H1 (cell line): ENCODE results near the gene FNIP2. TPM values are rescaled to one million over a fixed set of nuclear protein-coding genes. Genes with fewer than 3 reads are reported as not detected.

Source experiments
- CTCF ChIA-PET: fragments of 300-600 bp; sonication (Branson Sonifier 250); formaldehyde crosslinking; loops from one replicate; lab custom pipeline; 2021; ENCODE audit not compliant: partially characterized antibody; lab: Charles Lee
- POLR2A ChIA-PET: fragments of 300-600 bp; sonication (Branson Sonifier 250); formaldehyde crosslinking; loops from one replicate; lab custom pipeline; 2021; ENCODE audit warnings: inconsistent platforms; ENCODE audit not compliant: partially characterized antibody; lab: Charles Lee
- DNase-seq, 2 experiments: peaks; one replicate each; pipeline versions ENCODE4 v3.0.0 to v3.0.0-alpha.2; 2010 to 2022; ENCODE audit warnings: low spot score in 2 of 2, low read depth in 1 of 2, mixed read lengths in 1 of 2
- FAIRE-seq: peaks from 2 replicates; lab custom pipeline; 2011; peaks lifted over from hg19 to GRCh38; lab: Jason Lieb, UNC
- H2AFZ ChIP-seq: 2 replicates; pipeline ENCODE4 v1.8.1; 2012; ENCODE audit warnings: low read length, inconsistent platforms
- H2AK5ac ChIP-seq: 2 replicates; pipeline ENCODE4 v1.6.1; 2013; ENCODE audit warnings: low read depth, low read length
- H2BK120ac ChIP-seq: replicated peaks from 2 replicates; pipeline ENCODE3; 2013; ENCODE audit warnings: low read depth, low read length, inconsistent platforms
- H2BK12ac ChIP-seq: 2 replicates; pipeline ENCODE4 v1.6.1; 2013; ENCODE audit warnings: low read depth, low read length
- H2BK15ac ChIP-seq: 2 replicates; pipeline ENCODE4 v1.6.1; 2013; ENCODE audit warnings: low read length
- H2BK20ac ChIP-seq: 2 replicates; pipeline ENCODE4 v1.6.1; 2013; ENCODE audit warnings: low read length
- H2BK5ac ChIP-seq: 2 replicates; pipeline ENCODE4 v1.6.1; 2013; ENCODE audit warnings: low read depth, low read length
- H3K14ac ChIP-seq: 2 replicates; pipeline ENCODE4 v1.6.1; 2013; ENCODE audit warnings: inconsistent platforms; ENCODE audit not compliant: insufficient read length
- H3K18ac ChIP-seq: 2 replicates; pipeline ENCODE4 v1.6.1; 2013; ENCODE audit warnings: low read length; ENCODE audit errors: extremely low read depth
- H3K23ac ChIP-seq: 2 replicates; pipeline ENCODE4 v1.6.1; 2013; ENCODE audit warnings: inconsistent platforms; ENCODE audit not compliant: insufficient read length
- H3K23me2 ChIP-seq: 2 replicates; pipeline ENCODE4 v1.6.1; 2013; ENCODE audit warnings: low read depth, low read length
- H3K27ac ChIP-seq: 2 replicates; pipeline ENCODE4 v1.6.1; 2011; ENCODE audit warnings: low read depth, low read length, inconsistent platforms
- H3K27me3 ChIP-seq, 4 experiments: replicated peaks in 1 of 4; 1 replicate in 1 of 4; 2 replicates in 3 of 4; pipeline versions ENCODE4 v1.6.1 to v1.8.1; 2011 to 2013; ENCODE audit warnings: low read length in 3 of 4, mild to moderate bottlenecking in 3 of 4, inconsistent platforms in 2 of 4, mixed read lengths in 2 of 4, moderate library complexity in 1 of 4; ENCODE audit not compliant: control insufficient read depth in 3 of 4, insufficient read depth in 3 of 4; ENCODE audit errors: extremely low read depth in 1 of 4
- H3K36me3 ChIP-seq, 4 experiments: 2 replicates each; pipeline versions ENCODE4 v1.6.1 to v1.8.1; 2011 to 2013; ENCODE audit warnings: mild to moderate bottlenecking in 4 of 4, low read length in 3 of 4, moderate library complexity in 2 of 4, control low read depth in 1 of 4, inconsistent platforms in 1 of 4; ENCODE audit not compliant: insufficient read depth in 4 of 4, control insufficient read depth in 2 of 4
- H3K4ac ChIP-seq: replicated peaks from 2 replicates; pipeline ENCODE3; 2013; ENCODE audit warnings: low read length, low read depth, mixed read lengths, inconsistent platforms; ENCODE audit not compliant: insufficient read length
- H3K4me1 ChIP-seq, 4 experiments: replicated peaks in 1 of 4; 1 replicate in 1 of 4; 2 replicates in 3 of 4; pipeline versions ENCODE4 v1.6.1 to v1.8.1; 2011 to 2013; ENCODE audit warnings: low read length in 3 of 4, inconsistent platforms in 2 of 4, mixed read lengths in 1 of 4; ENCODE audit not compliant: insufficient read depth in 4 of 4, control insufficient read depth in 3 of 4
- H3K4me2 ChIP-seq, 2 experiments: 2 replicates each; pipeline versions ENCODE4 v1.6.1 to v1.8.1; 2011 to 2013; ENCODE audit warnings: low read depth in 2 of 2, low read length in 2 of 2, control low read depth in 1 of 2, inconsistent platforms in 1 of 2, mild to moderate bottlenecking in 1 of 2; ENCODE audit not compliant: insufficient read depth in 1 of 2
- H3K4me3 ChIP-seq, 4 experiments: fragments of 200-600, 300-600 bp in 1 of 4; sonication (generic), shearing (Covaris generic), sonication (Bioruptor Twin) in 1 of 4; 2 replicates each; pipeline versions ENCODE4 v1.5.1 to v1.8.1; 2011 to 2016; ENCODE audit warnings: low read length in 4 of 4, low read depth in 3 of 4, control low read depth in 2 of 4, inconsistent platforms in 2 of 4, mild to moderate bottlenecking in 2 of 4, mixed read lengths in 1 of 4, moderate library complexity in 1 of 4; ENCODE audit not compliant: insufficient read depth in 2 of 4; ENCODE audit errors: extremely low read depth in 1 of 4
- H3K56ac ChIP-seq: replicated peaks from 2 replicates; pipeline ENCODE3; 2013; ENCODE audit warnings: low read depth, mild to moderate bottlenecking, mixed read lengths, low read length, inconsistent platforms; ENCODE audit not compliant: insufficient read length
- H3K79me1 ChIP-seq: 2 replicates; pipeline ENCODE4 v1.6.1; 2013; ENCODE audit warnings: low read depth, low read length, control low read depth
- H3K79me2 ChIP-seq, 2 experiments: 2 replicates each; pipeline versions ENCODE4 v1.6.1 to v1.8.1; 2012 to 2013; ENCODE audit warnings: low read length in 2 of 2, mild to moderate bottlenecking in 2 of 2, inconsistent platforms in 1 of 2; ENCODE audit not compliant: insufficient read depth in 2 of 2, control insufficient read depth in 1 of 2
- H3K9ac ChIP-seq, 4 experiments: replicated peaks in 1 of 4; 1 replicate in 1 of 4; 2 replicates in 3 of 4; pipeline versions ENCODE4 v1.6.1 to v1.8.1; 2011 to 2013; ENCODE audit warnings: low read depth in 3 of 4, low read length in 3 of 4, control low read depth in 2 of 4, mild to moderate bottlenecking in 2 of 4, moderate library complexity in 2 of 4, inconsistent platforms in 1 of 4; ENCODE audit errors: extremely low read depth in 1 of 4
- H3K9me3 ChIP-seq, 2 experiments: 2 replicates each; pipeline versions ENCODE4 v1.6.1 to v1.8.1; 2012 to 2013; ENCODE audit warnings: mild to moderate bottlenecking in 2 of 2, moderate library complexity in 2 of 2, control low read depth in 1 of 2, inconsistent platforms in 1 of 2, low read depth in 1 of 2, low read length in 1 of 2, mixed read lengths in 1 of 2; ENCODE audit not compliant: insufficient read depth in 2 of 2
- H4K20me1 ChIP-seq, 2 experiments: replicated peaks in 1 of 2; 2 replicates each; pipeline versions ENCODE3 to v1.8.1; 2011 to 2013; ENCODE audit warnings: inconsistent platforms in 2 of 2, low read length in 2 of 2, mild to moderate bottlenecking in 1 of 2; ENCODE audit not compliant: insufficient read depth in 2 of 2, control insufficient read depth in 1 of 2
- H4K5ac ChIP-seq: 2 replicates; pipeline ENCODE4 v1.6.1; 2013; ENCODE audit warnings: low read length, low read depth, mixed read lengths, inconsistent platforms; ENCODE audit not compliant: insufficient read length
- H4K8ac ChIP-seq: 2 replicates; pipeline ENCODE4 v1.8.0; 2013; ENCODE audit warnings: mild to moderate bottlenecking, moderate library complexity, low read length, inconsistent platforms; ENCODE audit not compliant: insufficient read depth; ENCODE audit errors: extremely low read depth
- H4K91ac ChIP-seq: replicated peaks from 2 replicates; pipeline ENCODE3; 2013; ENCODE audit warnings: low read length, mixed read lengths, inconsistent platforms; ENCODE audit not compliant: insufficient read length
- BCL11A ChIP-seq, 2 experiments: IDR thresholded peaks; one replicate each; pipeline ENCODE4 v1.6.1; 2011; ENCODE audit warnings: low read depth in 2 of 2, low read length in 2 of 2, mild to moderate bottlenecking in 2 of 2
- RAD21 ChIP-seq, 2 experiments: IDR thresholded peaks in 1 of 2; conservative IDR thresholded peaks in 1 of 2; 2 replicates each; pipeline ENCODE4 v1.6.1; 2011; ENCODE audit warnings: low read depth in 2 of 2, low read length in 2 of 2, improper control_type of control experiment in 1 of 2, inconsistent platforms in 1 of 2, mild to moderate bottlenecking in 1 of 2, moderate library complexity in 1 of 2
- SP4 ChIP-seq: IDR thresholded peaks from 2 replicates; pipeline ENCODE4 v1.6.1; 2012; ENCODE audit warnings: low read length, inconsistent platforms
- WGBS, 2 experiments: shearing (Covaris generic) in 1 of 2; methylation state at CpG; one replicate each; pipeline versions ENCODE4 v1.1.6 to v1.1.7; 2013 to 2015; ENCODE audit warnings: low lambda C conversion rate in 2 of 2, mixed read lengths in 2 of 2, inconsistent platforms in 1 of 2, low coverage in 1 of 2, missing lambda C conversion rate in 1 of 2; ENCODE audit not compliant: insufficient replicate concordance in 2 of 2, insufficient coverage in 1 of 2, insufficient read length in 1 of 2; ENCODE audit errors: extremely low coverage in 1 of 2, missing lambda C conversion rate in 1 of 2; 5-methylcytosine and 5-hydroxymethylcytosine counted together
- polyA plus RNA-seq, 7 experiments: library from polyadenylated mRNA; depleted of rRNA in 3 of 7; stranded (reverse) in 5 of 7; unstranded in 2 of 7; fragments of >200 nt in 5 of 7; fragments of 200-250 nt in 2 of 7; gene quantifications; 1 replicate in 5 of 7; 2 replicates in 1 of 7; 4 replicates in 1 of 7; pipeline versions ENCODE4 v1.2.1 to v1.2.3, GENCODE V29; 2011 to 2013; ENCODE audit warnings: missing spikeins in 2 of 7, mixed read lengths in 2 of 7
- total RNA-seq: library from RNA; stranded (reverse); fragmentation: NEBNext Ultra II Directional; extraction: Animal tissue kit (Norgen Biotek cat#: 25700); gene quantifications from 2 replicates; pipeline ENCODE4 v1.2.1, GENCODE V29; 2021

Gene FNIP2
- total and polyA plus RNA-seq, 2 of the 8 experiments (the other 6 are each of a cell fraction or from before 2014, with no cell fraction given), result 4.0 to 13.0 TPM

GRCh38 chr4:158781963-158782362, 13.1 kb downstream of the FNIP2 start:
- Histone ChIP-seq H4K20me1 (peaks cover 0 to 2% of the 10 kb centered on the region in 2 experiments), H4K91ac (no peak overlapping the region), H3K79me1 (no peaks in the 10 kb centered on the region), H3K27ac (no peak overlapping the region), H4K5ac (no peak overlapping the region), H3K4ac (no peak overlapping the region), H2BK20ac (no peak overlapping the region), H2AFZ (no peak overlapping the region), H3K23me2 (no peaks in the 10 kb centered on the region), H3K4me2 (no peak overlapping the region), H3K9ac (no peak overlapping the region), H3K18ac (no peak overlapping the region), H4K8ac (no peak overlapping the region), H3K27me3 (no peaks in the 10 kb centered on the region), H2BK12ac (no peak overlapping the region), H3K56ac (no peak overlapping the region), H2BK15ac (no peak overlapping the region), H2BK120ac (no peak overlapping the region), H3K9me3 (no peaks in the 10 kb centered on the region), H3K36me3 (no peaks in the 10 kb centered on the region), H3K23ac (no peak overlapping the region), H3K79me2 (peaks cover 0 to 29% of the 10 kb centered on the region in 2 experiments; a peak in 2 of 4 replicates), H2AK5ac (no peak overlapping the region), H3K4me1 (peaks cover 0 to 2% (median under 1%) of the 10 kb centered on the region in 4 experiments; a peak in 3 of 7 replicates), H3K14ac (no peak overlapping the region), H2BK5ac (no peak overlapping the region), H3K4me3 (no peak overlapping the region)
- 100% methylated on average over 1 of the region's 1 CpG; no CpG with 5 or more reads in 1 of the 2 experiments for WGBS, 2 experiments
- ChIA-PET POLR2A (no interaction called here), CTCF (interaction anchor here (0.7 to 2.0 kb wide), 13 partner anchors 11 to 421 kb away, joined by 3 to 10 read pairs (median 5); no protein-coding TSS in a partner anchor)
- FAIRE-seq, result no peak
- no peak for DNase-seq
- TF ChIP-seq RAD21 (IDR thresholded peaks at IDR 0.05 in 1 of 2, conservative IDR thresholded peaks at IDR 0.05 in 1 of 2; ENCODE audit: low read depth in 2 of 2, low read length in 2 of 2) (peak in 1 of 2 experiments; percentile 44; a peak in 2 of 4 replicates), BCL11A (IDR thresholded peaks at IDR 0.05; ENCODE audit: low read depth in 2 of 2, low read length in 2 of 2) (no peak), SP4 (no peak)
